PC-9 (cell line): ENCODE measurements around the gene ZNHIT2. TPM values are rescaled to one million over a fixed set of nuclear protein-coding genes. Genes with fewer than 3 reads are reported as not detected.

Experiments
- BruUV-seq: library from RNA; stranded (reverse); fragments of 400-500 nt; replicated peaks from 2 replicates; lab custom pipeline; 2021; lab: Mats Ljungman, UMichigan
- CTCF ChIA-PET: fragments of 300-600 bp; sonication (Branson Sonifier 250); formaldehyde crosslinking; loops from one replicate; lab custom pipeline; 2022; ENCODE audit warnings: antibody characterized with exemption; lab: Charles Lee
- POLR2A ChIA-PET: fragments of 300-600 bp; sonication (Branson Sonifier 250); formaldehyde crosslinking; loops from one replicate; lab custom pipeline; 2022; ENCODE audit warnings: antibody characterized with exemption; ENCODE audit not compliant: unreplicated experiment; lab: Charles Lee
- DNase-seq, 2 experiments: peaks; one replicate each; pipeline versions ENCODE4 v3.0.0 to v3.0.0-alpha.2; 2015 to 2022; ENCODE audit warnings: mixed read lengths in 1 of 2
- H2AFZ ChIP-seq: fragments of 200-600 bp; sonication (generic); 2 replicates; pipeline ENCODE4 v1.8.1; 2017; ENCODE audit warnings: antibody characterized with exemption
- H3F3A ChIP-seq: fragments of 200-600 bp; sonication (generic); 2 replicates; pipeline ENCODE4 v1.8.1; 2017; ENCODE audit warnings: antibody characterized with exemption, mild to moderate bottlenecking, low read depth; ENCODE audit not compliant: insufficient read depth
- H3K27ac ChIP-seq: fragments of 200-600 bp; sonication (generic); 2 replicates; pipeline ENCODE4 v1.6.1; 2016; ENCODE audit warnings: mixed run types
- H3K27me3 ChIP-seq: fragments of 200-600 bp; sonication (generic); 2 replicates; pipeline ENCODE4 v1.6.1; 2016; ENCODE audit warnings: low read depth, mixed run types; ENCODE audit not compliant: insufficient read depth
- H3K36me3 ChIP-seq: fragments of 200-600 bp; sonication (generic); 2 replicates; pipeline ENCODE4 v1.6.1; 2016; ENCODE audit warnings: low read depth, mixed run types
- H3K4me1 ChIP-seq: fragments of 200-600 bp; sonication (generic); replicated peaks from 2 replicates; pipeline ENCODE4 v1.6.1; 2016; ENCODE audit warnings: mixed run types; ENCODE audit not compliant: insufficient read depth
- H3K4me2 ChIP-seq: fragments of 200-600 bp; sonication (generic); 2 replicates; pipeline ENCODE4 v1.6.1; 2017; ENCODE audit warnings: mixed run types
- H3K4me3 ChIP-seq: fragments of 200-600 bp; sonication (generic); 2 replicates; pipeline ENCODE4 v1.6.1; 2016; ENCODE audit warnings: mixed run types
- H3K79me2 ChIP-seq: fragments of 200-600 bp; sonication (generic); 2 replicates; pipeline ENCODE4 v1.6.1; 2017; ENCODE audit warnings: low read depth, mixed run types
- H3K9me2 ChIP-seq: fragments of 200-600 bp; sonication (generic); 2 replicates; pipeline ENCODE4 v1.8.1; 2017; ENCODE audit warnings: mild to moderate bottlenecking; ENCODE audit not compliant: insufficient read depth
- H3K9me3 ChIP-seq: fragments of 200-600 bp; sonication (generic); 2 replicates; pipeline ENCODE4 v1.8.1; 2016; ENCODE audit warnings: low read depth; ENCODE audit not compliant: insufficient read depth
- H4K20me1 ChIP-seq: fragments of 200-600 bp; sonication (generic); 2 replicates; pipeline ENCODE4 v1.8.1; 2017; ENCODE audit not compliant: insufficient read depth
- EZH2 ChIP-seq: fragments of 200-600 bp; sonication (generic); IDR thresholded peaks from 2 replicates; pipeline ENCODE4 v1.8.0; 2017; ENCODE audit warnings: antibody characterized with exemption, low read depth
- intact Hi-C: fragments of 100-400 bp; cut with micrococcal nuclease; formaldehyde crosslinking; loops from one replicate; pipeline ENCODE4 v1.10.0; 2022; ENCODE audit not compliant: unreplicated experiment
- total RNA-seq: library from RNA; stranded (reverse); gene quantifications from 2 replicates; pipeline ENCODE4 v1.2.3, GENCODE V29; 2021
- TF ChIP-seq, protein P1 (sequence below): fragments of 200-600 bp; sonication (generic); conservative IDR thresholded peaks from 2 replicates; pipeline ENCODE4 v1.6.1; 2017; ENCODE audit warnings: mixed run types, antibody characterized with exemption, mild to moderate bottlenecking, moderate library complexity

The ZNHIT2 gene
- total RNA-seq, 1 experiment from 2014 or later, result 13.7 TPM

DNA sequence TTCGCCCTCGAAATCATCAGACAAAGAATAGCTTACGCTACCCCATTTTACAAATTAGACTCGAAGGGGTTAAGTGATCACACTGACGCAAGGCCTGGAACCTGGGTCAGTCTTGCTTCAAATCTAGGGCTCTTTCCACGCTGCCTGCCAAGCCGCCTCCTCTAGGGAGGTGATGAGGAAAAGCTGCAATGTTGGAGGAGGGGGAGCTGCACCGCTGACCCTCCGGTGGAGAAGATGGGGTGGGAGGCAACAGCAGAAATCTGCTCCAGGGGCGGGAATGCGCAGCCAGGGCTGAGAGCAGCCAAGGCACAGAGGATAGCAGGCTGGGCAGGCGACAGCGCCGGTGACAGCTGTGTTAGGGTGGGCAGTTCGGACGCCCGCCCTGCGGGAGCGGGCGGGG is 16.2 kb upstream of the ZNHIT2 start:
- peaks cover 19% of the 10 kb centered on the region for H3K4me1 ChIP-seq
- peak overlapping the region; percentile 89 for H3K4me2 ChIP-seq
- H3K9me2 ChIP-seq, result no peaks in the 10 kb centered on the region
- peaks cover 31% of the 10 kb centered on the region for H4K20me1 ChIP-seq
- no peak for DNase-seq
- H2AFZ ChIP-seq, result peak overlapping the region; percentile 75
- POLR2A ChIA-PET, result interaction anchor here (0.6 to 0.7 kb wide), 2 partner anchors 37 to 66 kb away, joined by 4 to 16 read pairs; no protein-coding TSS in a partner anchor
- no peaks in the 10 kb centered on the region for H3K27me3 ChIP-seq
- H3K27ac ChIP-seq, result peak overlapping the region; percentile 92
- no peaks in the 10 kb centered on the region for H3K9me3 ChIP-seq
- H3F3A ChIP-seq, result peaks cover 40% of the 10 kb centered on the region
- TF ChIP-seq EZH2, result no peak
- TF ChIP-seq, protein P1, sequence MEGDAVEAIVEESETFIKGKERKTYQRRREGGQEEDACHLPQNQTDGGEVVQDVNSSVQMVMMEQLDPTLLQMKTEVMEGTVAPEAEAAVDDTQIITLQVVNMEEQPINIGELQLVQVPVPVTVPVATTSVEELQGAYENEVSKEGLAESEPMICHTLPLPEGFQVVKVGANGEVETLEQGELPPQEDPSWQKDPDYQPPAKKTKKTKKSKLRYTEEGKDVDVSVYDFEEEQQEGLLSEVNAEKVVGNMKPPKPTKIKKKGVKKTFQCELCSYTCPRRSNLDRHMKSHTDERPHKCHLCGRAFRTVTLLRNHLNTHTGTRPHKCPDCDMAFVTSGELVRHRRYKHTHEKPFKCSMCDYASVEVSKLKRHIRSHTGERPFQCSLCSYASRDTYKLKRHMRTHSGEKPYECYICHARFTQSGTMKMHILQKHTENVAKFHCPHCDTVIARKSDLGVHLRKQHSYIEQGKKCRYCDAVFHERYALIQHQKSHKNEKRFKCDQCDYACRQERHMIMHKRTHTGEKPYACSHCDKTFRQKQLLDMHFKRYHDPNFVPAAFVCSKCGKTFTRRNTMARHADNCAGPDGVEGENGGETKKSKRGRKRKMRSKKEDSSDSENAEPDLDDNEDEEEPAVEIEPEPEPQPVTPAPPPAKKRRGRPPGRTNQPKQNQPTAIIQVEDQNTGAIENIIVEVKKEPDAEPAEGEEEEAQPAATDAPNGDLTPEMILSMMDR, result no peak
- peaks cover 35% of the 10 kb centered on the region for H3K36me3 ChIP-seq
- peaks cover 35% of the 10 kb centered on the region for H3K79me2 ChIP-seq
- CTCF ChIA-PET, result no interaction called here
- peak overlapping the region; percentile 92 for H3K4me3 ChIP-seq
- no TSS peak for BruUV-seq
- intact Hi-C loops, result no loop called here

DNA sequence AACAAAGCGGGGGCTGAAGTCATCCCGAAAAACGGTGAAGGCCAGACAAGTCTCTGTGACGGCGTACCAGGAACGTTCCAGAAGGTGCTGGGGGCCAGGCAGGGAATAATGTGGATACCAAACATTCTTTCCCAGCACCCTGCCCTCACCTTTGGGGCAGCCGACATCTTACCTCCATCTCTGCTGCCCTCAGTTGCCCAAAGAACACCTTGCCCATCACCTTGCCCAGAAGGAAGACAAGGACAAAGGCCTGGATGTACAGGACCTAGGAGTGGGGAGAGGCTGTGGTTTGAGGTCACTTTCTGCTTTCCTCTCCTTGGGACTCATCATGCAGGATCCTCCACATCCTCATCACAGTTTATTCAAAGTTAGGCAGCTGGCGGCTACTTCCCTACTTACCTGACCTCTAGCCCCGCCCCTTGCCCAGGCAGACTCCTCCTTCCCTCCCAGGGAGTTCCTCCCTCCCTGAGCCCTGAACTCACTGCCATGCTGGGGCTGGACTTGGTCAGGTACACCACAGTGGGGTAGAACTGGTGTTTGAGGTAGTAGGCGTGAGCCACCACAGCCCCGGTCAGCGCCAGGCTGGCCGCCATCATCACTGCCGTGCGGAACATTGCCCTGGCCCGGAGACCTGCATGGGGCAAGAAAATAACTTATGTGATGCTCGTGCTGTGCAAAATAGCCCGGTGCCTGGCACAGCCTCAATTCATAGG is 15.6 kb upstream of the ZNHIT2 start:
- peak; percentile 82 to 83 for DNase-seq
- Histone ChIP-seq H3F3A (peaks cover 42% of the 10 kb centered on the region), H3K9me2 (no peaks in the 10 kb centered on the region), H2AFZ (peak overlapping the region; percentile 75; the same call in 1 of the 2 replicates), H3K4me1 (peaks cover 19% of the 10 kb centered on the region), H3K9me3 (no peaks in the 10 kb centered on the region), H3K36me3 (peaks cover 35% of the 10 kb centered on the region), H3K79me2 (peaks cover 35% of the 10 kb centered on the region), H3K27ac (peak overlapping the region; percentile 92), H4K20me1 (peaks cover 32% of the 10 kb centered on the region), H3K27me3 (no peaks in the 10 kb centered on the region), H3K4me3 (peak overlapping the region; percentile 92), H3K4me2 (peak overlapping the region; percentile 89)
- no TSS peak for BruUV-seq
- intact Hi-C loops, result no loop called here
- ChIA-PET CTCF (no interaction called here), POLR2A (interaction anchor here (0.6 to 0.7 kb wide), 2 partner anchors 37 to 67 kb away, joined by 4 to 16 read pairs; no protein-coding TSS in a partner anchor)
- TF ChIP-seq EZH2, result no peak
- TF ChIP-seq, protein P1, result 0 out of 2 replicates have a peak, but pooled peaks have one; percentile 0

DNA sequence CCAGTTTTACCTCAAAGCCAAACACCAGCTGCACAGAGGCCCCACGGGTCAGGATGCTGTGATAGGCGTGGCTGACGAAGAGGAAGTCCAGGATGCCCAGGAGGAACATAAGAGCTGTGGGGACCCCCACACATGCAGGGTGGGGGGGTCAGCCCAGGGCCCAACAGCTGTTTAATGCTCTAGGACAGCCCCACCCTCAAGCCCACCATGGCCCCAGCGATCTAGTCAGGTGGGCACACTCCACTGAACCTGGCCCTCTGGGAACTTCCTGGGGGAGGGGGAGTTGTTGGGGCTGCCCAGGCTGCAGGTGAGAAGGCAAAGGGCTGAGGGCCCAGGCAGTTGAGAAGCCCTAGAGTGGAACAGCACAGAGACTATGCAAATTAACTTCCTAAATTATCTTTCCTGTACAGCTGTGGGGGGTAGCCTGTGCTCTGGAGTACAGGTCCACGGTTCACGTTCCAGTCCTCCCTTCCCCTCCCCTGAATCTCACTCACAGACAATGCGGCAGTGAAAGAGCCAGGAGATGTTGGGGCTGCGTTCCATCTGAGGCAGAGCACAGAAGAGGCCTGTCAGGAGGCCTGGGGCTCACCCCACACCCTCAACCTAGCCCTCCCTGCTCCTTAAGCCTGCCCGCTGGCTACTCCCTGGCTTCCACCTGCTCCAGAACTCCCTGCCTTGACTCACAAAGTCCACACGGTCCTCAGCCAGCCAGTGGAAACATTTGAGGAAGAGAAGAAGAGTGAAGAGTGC is 14.9 kb upstream of the ZNHIT2 start:
- CTCF ChIA-PET, result no interaction called here
- H3K4me2 ChIP-seq, result peak overlapping the region; percentile 89
- no peaks in the 10 kb centered on the region for H3K27me3 ChIP-seq
- H3K79me2 ChIP-seq, result peaks cover 35% of the 10 kb centered on the region
- peak overlapping the region; percentile 92; the same call in 1 of the 2 replicates for H3K4me3 ChIP-seq
- H3K27ac ChIP-seq, result no peak overlapping the region
- intact Hi-C loops, result no loop called here
- BruUV-seq, result no TSS peak
- peaks cover 34% of the 10 kb centered on the region for H4K20me1 ChIP-seq
- H3K4me1 ChIP-seq, result peaks cover 19% of the 10 kb centered on the region
- no peak for DNase-seq
- H2AFZ ChIP-seq, result no peak overlapping the region
- peaks cover 49% of the 10 kb centered on the region for H3F3A ChIP-seq
- TF ChIP-seq, protein P1, result no peak
- no peak for TF ChIP-seq EZH2
- no peaks in the 10 kb centered on the region for H3K9me3 ChIP-seq
- peaks cover 43% of the 10 kb centered on the region for H3K36me3 ChIP-seq
- POLR2A ChIA-PET, result no interaction called here
- H3K9me2 ChIP-seq, result no peaks in the 10 kb centered on the region
